ENCODE data around the gene PAPPA. TPM values are rescaled to one million over a fixed set of nuclear protein-coding genes. Genes with fewer than 3 reads are reported as not detected.

Gene PAPPA
- total and polyA plus RNA-seq, 2 of the 8 experiments (the other 6 are each of a cell fraction or from before 2014, with no cell fraction given) = 0.18 to 0.63 TPM

GRCh38 chr9:116134975-116135374 lies 18.6 kb upstream of the PAPPA start:
- Histone ChIP-seq H2AFZ (ENCODE audit: low read length) (no peak overlapping the region), H3K79me2 (ENCODE audit: control insufficient read depth in 1 of 2, insufficient read depth in 2 of 2, low read length in 2 of 2) (no peaks in the 10 kb centered on the region), H3K9ac (replicated peaks in 1 of 4; ENCODE audit: extremely low read depth in 1 of 4, low read depth in 3 of 4, low read length in 3 of 4) (no peak overlapping the region), H2BK15ac (ENCODE audit: low read length) (no peak overlapping the region), H3K27me3 (replicated peaks in 1 of 4; ENCODE audit: control insufficient read depth in 3 of 4, extremely low read depth in 1 of 4, insufficient read depth in 3 of 4, low read length in 3 of 4) (no peaks in the 10 kb centered on the region), H3K27ac (ENCODE audit: low read depth, low read length) (no peak overlapping the region), H2AK5ac (ENCODE audit: low read depth, low read length) (no peak overlapping the region), H3K14ac (ENCODE audit: insufficient read length) (no peak overlapping the region), H4K8ac (ENCODE audit: extremely low read depth, insufficient read depth, low read length) (no peak overlapping the region), H2BK5ac (ENCODE audit: low read depth, low read length) (no peak overlapping the region), H3K4me1 (replicated peaks in 1 of 4; ENCODE audit: control insufficient read depth in 3 of 4, insufficient read depth in 4 of 4, low read length in 3 of 4) (no peaks in the 10 kb centered on the region), H3K79me1 (ENCODE audit: low read depth, low read length) (no peaks in the 10 kb centered on the region), H3K4me2 (ENCODE audit: insufficient read depth in 1 of 2, low read depth in 2 of 2, low read length in 2 of 2) (no peak overlapping the region), H3K18ac (ENCODE audit: extremely low read depth, low read length) (no peak overlapping the region), H3K36me3 (ENCODE audit: control insufficient read depth in 2 of 4, insufficient read depth in 4 of 4, low read length in 3 of 4) (no peaks in the 10 kb centered on the region), H3K23ac (ENCODE audit: insufficient read length) (no peak overlapping the region), H3K23me2 (ENCODE audit: low read depth, low read length) (no peaks in the 10 kb centered on the region; the same call in 1 of the 2 replicates), H2BK12ac (ENCODE audit: low read depth, low read length) (no peak overlapping the region), H4K20me1 (replicated peaks in 1 of 2; ENCODE audit: control insufficient read depth in 1 of 2, insufficient read depth in 2 of 2, low read length in 2 of 2) (no peaks in the 10 kb centered on the region), H3K4me3 (ENCODE audit: extremely low read depth in 1 of 4, insufficient read depth in 2 of 4, low read depth in 3 of 4, low read length in 4 of 4) (no peak overlapping the region), H3K56ac (replicated peaks; ENCODE audit: insufficient read length, low read depth, low read length) (no peak overlapping the region), H3K4ac (replicated peaks; ENCODE audit: insufficient read length, low read depth, low read length) (no peak overlapping the region), H4K91ac (replicated peaks; ENCODE audit: insufficient read length, low read length) (no peak overlapping the region), H3K9me3 (ENCODE audit: insufficient read depth in 2 of 2, low read depth in 1 of 2, low read length in 1 of 2) (no peaks in the 10 kb centered on the region), H4K5ac (ENCODE audit: insufficient read length, low read depth, low read length) (no peak overlapping the region), H2BK20ac (ENCODE audit: low read length) (no peak overlapping the region), H2BK120ac (replicated peaks; ENCODE audit: low read depth, low read length) (no peak overlapping the region)
- ChIA-PET POLR2A (ENCODE audit: partially characterized antibody) (no interaction called here), CTCF (ENCODE audit: partially characterized antibody) (interaction anchor here (1.9 kb wide), 1 partner anchor 15 kb away, joined by 7 read pairs; no protein-coding TSS in a partner anchor)
- no peak for FAIRE-seq
- WGBS, 2 experiments (ENCODE audit: extremely low coverage in 1 of 2, insufficient coverage in 1 of 2, insufficient read length in 1 of 2, insufficient replicate concordance in 2 of 2, low coverage in 1 of 2, low lambda C conversion rate in 2 of 2, missing lambda C conversion rate in 1 of 2) = 80% methylated on average over 3 of the region's 3 CpGs; no CpG with 5 or more reads in 1 of the 2 experiments
- TF ChIP-seq POLR2AphosphoS5 (IDR thresholded peaks at IDR 0.05; ENCODE audit: low read depth, low read length) (no peak), RNF2 (IDR thresholded peaks at IDR 0.05; ENCODE audit: borderline replicate concordance, low read depth, low read length, missing control alignments, poor library complexity, severe bottlenecking) (no peak), CHD2 (IDR thresholded peaks at IDR 0.05; ENCODE audit: low read length) (no peak), ZNF274 (IDR thresholded peaks at IDR 0.05; ENCODE audit: borderline replicate concordance, extremely low read depth, low read length) (no peak)
- DNase-seq (ENCODE audit: low read depth in 1 of 2, low spot score in 2 of 2) = no peak

Data from H1 (cell line).